ENCODE measurements around the gene HAPLN3.

DNA sequence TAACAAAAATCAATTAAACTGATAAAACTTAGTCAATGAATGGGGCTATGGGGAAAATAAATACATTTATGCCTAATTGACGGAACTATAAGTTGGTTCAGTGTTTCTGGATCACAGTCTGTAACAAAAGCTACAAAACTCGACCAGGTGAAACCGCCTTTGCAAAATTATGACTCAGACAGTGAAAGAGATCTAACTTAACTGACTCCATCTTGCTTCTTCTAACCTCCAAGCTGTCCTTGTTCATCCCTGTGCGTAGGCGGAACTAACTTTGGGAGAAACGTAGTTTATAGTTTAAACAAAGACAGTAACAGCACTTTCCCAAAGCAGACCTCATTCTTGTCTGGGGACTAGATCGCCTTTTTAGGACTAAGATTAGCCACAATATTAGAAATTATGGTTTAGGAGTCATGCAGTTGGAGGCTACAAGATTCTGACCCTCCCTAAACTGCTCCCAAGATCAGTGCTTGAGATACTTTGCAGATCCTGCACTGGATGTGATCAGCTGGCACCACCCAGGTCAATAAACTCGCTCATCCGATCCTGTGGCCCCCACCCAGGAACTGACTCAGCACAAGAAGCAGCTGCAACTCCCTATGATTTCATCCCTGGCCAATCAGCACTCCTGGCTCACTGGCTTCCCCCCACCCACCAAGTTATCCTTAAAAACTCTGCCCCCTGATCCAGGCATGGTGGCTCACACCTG lies 25.0 kb upstream of the HAPLN3 start:
- TF ChIP-seq, protein P1, sequence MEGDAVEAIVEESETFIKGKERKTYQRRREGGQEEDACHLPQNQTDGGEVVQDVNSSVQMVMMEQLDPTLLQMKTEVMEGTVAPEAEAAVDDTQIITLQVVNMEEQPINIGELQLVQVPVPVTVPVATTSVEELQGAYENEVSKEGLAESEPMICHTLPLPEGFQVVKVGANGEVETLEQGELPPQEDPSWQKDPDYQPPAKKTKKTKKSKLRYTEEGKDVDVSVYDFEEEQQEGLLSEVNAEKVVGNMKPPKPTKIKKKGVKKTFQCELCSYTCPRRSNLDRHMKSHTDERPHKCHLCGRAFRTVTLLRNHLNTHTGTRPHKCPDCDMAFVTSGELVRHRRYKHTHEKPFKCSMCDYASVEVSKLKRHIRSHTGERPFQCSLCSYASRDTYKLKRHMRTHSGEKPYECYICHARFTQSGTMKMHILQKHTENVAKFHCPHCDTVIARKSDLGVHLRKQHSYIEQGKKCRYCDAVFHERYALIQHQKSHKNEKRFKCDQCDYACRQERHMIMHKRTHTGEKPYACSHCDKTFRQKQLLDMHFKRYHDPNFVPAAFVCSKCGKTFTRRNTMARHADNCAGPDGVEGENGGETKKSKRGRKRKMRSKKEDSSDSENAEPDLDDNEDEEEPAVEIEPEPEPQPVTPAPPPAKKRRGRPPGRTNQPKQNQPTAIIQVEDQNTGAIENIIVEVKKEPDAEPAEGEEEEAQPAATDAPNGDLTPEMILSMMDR (IDR thresholded peaks at IDR 0.05), result no peak
- no peak for TF ChIP-seq POLR2A (IDR thresholded peaks at IDR 0.05)
